Naive B cell (primary cell): ENCODE data around the gene ITPKA. TPM values are rescaled to one million over a fixed set of nuclear protein-coding genes. Genes with fewer than 3 reads are reported as not detected.

Experiments used
- ATAC-seq, 2 donors: fragments of 150-1000 bp; cut with Tn5 transposase; 2 replicates each; pipeline ENCODE4 v1.10.0; 2021; ENCODE audit warnings: low read depth in 2 of 2, mild to moderate bottlenecking in 2 of 2, moderate library complexity in 2 of 2
- DNase-seq: peaks from one replicate; pipeline ENCODE4 v3.0.0; 2022
- H3K27ac Mint-ChIP-seq, 6 donors: one replicate each; pipeline ENCODE4 v1.8.0; 2020 to 2022; ENCODE audit warnings: mild to moderate bottlenecking in 6 of 6, mixed read lengths in 6 of 6, moderate library complexity in 5 of 6, inconsistent platforms in 2 of 6
- H3K27me3 Mint-ChIP-seq, 3 donors: one replicate each; pipeline ENCODE4 v1.8.0; 2021 to 2022; ENCODE audit warnings: mixed read lengths in 3 of 3, mild to moderate bottlenecking in 1 of 3
- H3K36me3 Mint-ChIP-seq, 2 donors: one replicate each; pipeline ENCODE4 v1.8.0; 2020 to 2022; ENCODE audit warnings: mixed read lengths in 2 of 2, inconsistent platforms in 1 of 2, mild to moderate bottlenecking in 1 of 2
- H3K4me1 Mint-ChIP-seq, 3 donors: one replicate each; pipeline ENCODE4 v1.8.0; 2020 to 2022; ENCODE audit warnings: mixed read lengths in 3 of 3, inconsistent platforms in 1 of 3, mild to moderate bottlenecking in 1 of 3, moderate library complexity in 1 of 3
- H3K4me3 Mint-ChIP-seq, 8 donors: one replicate each; pipeline ENCODE4 v1.8.0; 2020 to 2022; ENCODE audit warnings: mild to moderate bottlenecking in 8 of 8, mixed read lengths in 8 of 8, moderate library complexity in 8 of 8, inconsistent platforms in 2 of 8
- H3K9me3 Mint-ChIP-seq, 7 donors: one replicate each; pipeline ENCODE4 v1.8.0; 2020 to 2022; ENCODE audit warnings: mixed read lengths in 7 of 7, mild to moderate bottlenecking in 5 of 7, inconsistent platforms in 2 of 7, moderate library complexity in 1 of 7
- polyA plus RNA-seq, 6 donors: library from polyadenylated mRNA; unstranded; fragments of 300-500 nt; fragmentation: Illumina TruSeq; gene quantifications; one replicate each; pipeline ENCODE4 v1.2.3, GENCODE V29; 2021; ENCODE audit warnings: low read depth in 6 of 6

The ITPKA gene
- polyA plus RNA-seq, 6 donors from 2014 or later = not detected

- Mint-ChIP-seq H3K27ac (peak overlapping the region; percentile 85 to 94 (median 89)), H3K9me3 (no peaks in the 10 kb centered on the region), H3K27me3 (no peaks in the 10 kb centered on the region), H3K4me1 (peaks cover 23 to 29% (median 24%) of the 10 kb centered on the region in 3 donors), H3K4me3 (peak overlapping the region in 6 of 8 donors; percentile 51 to 90 (median 72)), H3K36me3 (peaks cover 21 to 29% of the 10 kb centered on the region in 2 donors)
- DNase-seq (no peak), ATAC-seq (peak; percentile 36 to 42)
These were observed 36.8 kb downstream of the ITPKA start for GRCh38 chr15:41530363-41530956.

GRCh38 chr15:41535544-41535943 is 41.9 kb downstream of the ITPKA start:
- peaks cover 14 to 23% (median 22%) of the 10 kb centered on the region in 3 donors for H3K4me1 Mint-ChIP-seq
- H3K9me3 Mint-ChIP-seq = no peaks in the 10 kb centered on the region
- no peak for DNase-seq
- no peak overlapping the region for H3K4me3 Mint-ChIP-seq
- H3K36me3 Mint-ChIP-seq = peaks cover 9 to 18% of the 10 kb centered on the region in 2 donors
- H3K27ac Mint-ChIP-seq = no peak overlapping the region
- no peak for ATAC-seq
- H3K27me3 Mint-ChIP-seq = no peaks in the 10 kb centered on the region

GRCh38 chr15:41536866-41537265 is 43.2 kb downstream of the ITPKA start:
- H3K27me3 Mint-ChIP-seq = no peaks in the 10 kb centered on the region

GRCh38 chr15:41543521-41543870 is 49.8 kb downstream of the ITPKA start:
- H3K27ac Mint-ChIP-seq = peak overlapping the region; percentile 85 to 97 (median 92)
- no peaks in the 10 kb centered on the region for H3K9me3 Mint-ChIP-seq
- H3K4me1 Mint-ChIP-seq = peaks cover 6 to 29% (median 12%) of the 10 kb centered on the region in 3 donors
- no peaks in the 10 kb centered on the region for H3K27me3 Mint-ChIP-seq
- H3K4me3 Mint-ChIP-seq = peak overlapping the region; percentile 90 to 98 (median 96)
- no peak for DNase-seq
- no peak for ATAC-seq
- no peaks in the 10 kb centered on the region for H3K36me3 Mint-ChIP-seq

More at GRCh38 chr15:41536866-41537265, 43.2 kb downstream of the ITPKA start:
- no peak for ATAC-seq
- no peaks in the 10 kb centered on the region for H3K9me3 Mint-ChIP-seq
- no peak overlapping the region for H3K4me3 Mint-ChIP-seq
- H3K4me1 Mint-ChIP-seq = peaks cover 5 to 13% (median 12%) of the 10 kb centered on the region in 3 donors
- H3K36me3 Mint-ChIP-seq = peaks cover 9 to 18% of the 10 kb centered on the region in 2 donors
- DNase-seq = no peak
- H3K27ac Mint-ChIP-seq = peak overlapping the region in 1 of 6 donors; percentile 65

- no peaks in the 10 kb centered on the region for H3K36me3 Mint-ChIP-seq
- H3K4me3 Mint-ChIP-seq = peak overlapping the region; percentile 90 to 98 (median 96)
- H3K9me3 Mint-ChIP-seq = no peaks in the 10 kb centered on the region
- ATAC-seq (no peak), DNase-seq (no peak)
- H3K27ac Mint-ChIP-seq = peak overlapping the region in 5 of 6 donors; percentile 43 to 97 (median 87)
- no peaks in the 10 kb centered on the region for H3K27me3 Mint-ChIP-seq
- peaks cover 6 to 25% (median 12%) of the 10 kb centered on the region in 3 donors for H3K4me1 Mint-ChIP-seq
These were observed 51.0 kb downstream of the ITPKA start for GRCh38 chr15:41544650-41545015.

GRCh38 chr15:41545218-41545617 is 51.5 kb downstream of the ITPKA start:
- H3K4me1 Mint-ChIP-seq = peaks cover 6 to 25% (median 12%) of the 10 kb centered on the region in 3 donors
- H3K27me3 Mint-ChIP-seq = peaks cover 0 to under 1% (median 0%) of the 10 kb centered on the region in 3 donors
- ATAC-seq (no peak), DNase-seq (no peak)
- peak overlapping the region; percentile 90 to 98 (median 96) for H3K4me3 Mint-ChIP-seq
- H3K36me3 Mint-ChIP-seq = no peaks in the 10 kb centered on the region
- H3K9me3 Mint-ChIP-seq = no peaks in the 10 kb centered on the region
- peak overlapping the region in 4 of 6 donors; percentile 58 to 97 (median 70) for H3K27ac Mint-ChIP-seq

- Mint-ChIP-seq H3K4me3 (no peak overlapping the region), H3K36me3 (no peaks in the 10 kb centered on the region), H3K27ac (no peak overlapping the region), H3K9me3 (no peaks in the 10 kb centered on the region), H3K27me3 (peaks cover 0 to 4% (median 0%) of the 10 kb centered on the region in 3 donors), H3K4me1 (peaks cover 6 to 22% (median 12%) of the 10 kb centered on the region in 3 donors)
- no peak for DNase-seq
- ATAC-seq = no peak
These were observed 53.4 kb downstream of the ITPKA start for GRCh38 chr15:41546851-41547786.

- H3K27me3 Mint-ChIP-seq = peaks cover 7 to 17% (median 13%) of the 10 kb centered on the region in 3 donors
- no peak for DNase-seq
- H3K4me3 Mint-ChIP-seq = no peak overlapping the region
- H3K9me3 Mint-ChIP-seq = no peaks in the 10 kb centered on the region
- no peaks in the 10 kb centered on the region for H3K36me3 Mint-ChIP-seq
- no peak overlapping the region for H3K27ac Mint-ChIP-seq
- ATAC-seq = no peak
- H3K4me1 Mint-ChIP-seq = peaks cover 0 to 5% (median 0%) of the 10 kb centered on the region in 3 donors
These were observed 56.5 kb downstream of the ITPKA start for GRCh38 chr15:41550066-41550775.

Other genes starting within 250 kb of the ITPKA start
- 1 to 10 TPM in 4 of 6 donors, under 1 TPM in 1, not detected in 1; 0.96 to 2.2 (median 1.5) TPM for gene OIP5, start 161.3 kb upstream of the ITPKA start, polyA plus RNA-seq
- gene NUSAP1, start 161.0 kb upstream of the ITPKA start, polyA plus RNA-seq = 1 to 10 TPM in 5 of 6 donors, under 1 TPM in 1; 0.59 to 7.9 (median 6.4) TPM
- 10 to 100 TPM; 10.3 to 26.3 (median 19.9) TPM for gene NDUFAF1, start 91.4 kb upstream of the ITPKA start, polyA plus RNA-seq
- gene RTF1, start 76.8 kb upstream of the ITPKA start, polyA plus RNA-seq = 10 to 100 TPM in 5 of 6 donors, 1 to 10 TPM in 1; 7.7 to 26.4 (median 22.0) TPM
- gene LTK, start 20.0 kb downstream of the ITPKA start, polyA plus RNA-seq = under 1 TPM in 1 of 6 donors, not detected in 5; 0.35 TPM
- 10 to 100 TPM in 4 of 6 donors, 1 to 10 TPM in 2; 6.9 to 18.0 (median 11.4) TPM for gene RPAP1, start 50.4 kb downstream of the ITPKA start, polyA plus RNA-seq
- gene TYRO3, start 65.3 kb downstream of the ITPKA start, polyA plus RNA-seq = not detected
- gene MGA, start 166.5 kb downstream of the ITPKA start, polyA plus RNA-seq = 10 to 100 TPM in 5 of 6 donors, 1 to 10 TPM in 1; 2.2 to 30.3 (median 16.9) TPM